Measurements from ENCODE around the gene SH3BGRL2. TPM values are rescaled to one million over a fixed set of nuclear protein-coding genes. Genes with fewer than 3 reads are reported as not detected.

Gene SH3BGRL2
- total and polyA plus RNA-seq, 2 of the 4 experiments (the other 2 are of a cell fraction): 2.4 to 5.6 TPM

DNA sequence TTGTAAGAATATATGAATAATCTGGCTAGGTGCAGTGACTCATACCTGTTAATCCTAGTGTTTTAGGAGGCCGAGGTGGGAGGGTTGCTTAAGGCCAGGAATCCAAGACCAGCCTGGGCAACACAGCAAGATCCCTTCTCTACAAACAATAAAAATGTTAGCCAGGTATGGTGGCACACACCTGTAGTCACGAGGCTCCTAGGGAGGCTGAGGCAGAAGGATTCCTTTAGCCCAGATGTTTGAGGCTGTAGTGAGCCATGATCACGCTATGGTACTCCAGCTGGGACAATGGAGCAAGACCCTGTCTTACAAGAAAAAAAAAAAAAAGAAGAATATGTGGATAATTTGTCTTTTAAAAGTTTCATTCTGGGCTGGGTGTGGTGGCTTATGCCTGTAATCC, 75.4 kb downstream of the SH3BGRL2 start:
- Histone ChIP-seq H3K27me3 (ENCODE audit: control insufficient read depth, insufficient read depth, low read length) (no peaks in the 10 kb centered on the region; the same call in 1 of the 2 replicates), H3K27ac (ENCODE audit: insufficient read depth, low read length) (no peak overlapping the region), H3K36me3 (ENCODE audit: control insufficient read depth, insufficient read depth, low read length) (no peaks in the 10 kb centered on the region), H3K4me1 (ENCODE audit: control insufficient read depth, insufficient read depth, low read length) (no peaks in the 10 kb centered on the region), H3K79me1 (ENCODE audit: low read depth in 1 of 2, low read length in 2 of 2) (no peaks in the 10 kb centered on the region), H3K14ac (replicated peaks; ENCODE audit: low read depth, low read length) (no peak overlapping the region), H3K4me2 (ENCODE audit: low read depth, low read length) (no peak overlapping the region), H3K4ac (ENCODE audit: low read depth, low read length) (no peak overlapping the region), H4K8ac (ENCODE audit: low read depth in 2 of 2, low read length in 2 of 2) (no peak overlapping the region), H3K9ac (ENCODE audit: low read depth, low read length) (no peak overlapping the region), H2AK9ac (replicated peaks; ENCODE audit: low read depth, low read length, poor library complexity) (no peak overlapping the region), H2AK5ac (ENCODE audit: low read depth, low read length) (no peak overlapping the region), H4K5ac (ENCODE audit: low read depth, low read length) (no peak overlapping the region), H2BK15ac (ENCODE audit: low read depth, low read length) (no peak overlapping the region), H3K9me1 (ENCODE audit: insufficient read depth, low read length) (no peaks in the 10 kb centered on the region), H4K91ac (ENCODE audit: insufficient read depth, low read depth, low read length) (no peak overlapping the region), H3K23ac (ENCODE audit: low read depth, low read length) (no peak overlapping the region), H3K4me3 (ENCODE audit: insufficient read depth, low read depth, low read length) (no peak overlapping the region), H2BK20ac (ENCODE audit: low read depth, low read length) (no peak overlapping the region), H3K9me3 (ENCODE audit: control insufficient read depth, insufficient read depth, low read length) (no peaks in the 10 kb centered on the region), H2BK120ac (ENCODE audit: low read depth, low read length) (no peak overlapping the region), H3K56ac (ENCODE audit: extremely low read depth, insufficient read depth, low read length) (no peak overlapping the region), H2AFZ (replicated peaks; ENCODE audit: low read length, poor library complexity) (no peak overlapping the region), H3K18ac (ENCODE audit: low read depth, low read length) (no peak overlapping the region), H2BK5ac (ENCODE audit: low read depth, low read length, poor library complexity, severe bottlenecking) (no peak overlapping the region), H4K20me1 (ENCODE audit: insufficient read depth, low read length) (no peaks in the 10 kb centered on the region)
- CTCF ChIA-PET: no interaction called here
- BruUV-seq (replicated peaks): no TSS peak
- DNase-seq: no peak
- no peak for ATAC-seq (ENCODE audit: low read depth)
- in situ Hi-C loops (cut with MboI; ENCODE audit: low sequenced_read_pairs) (no loop called here), dilution Hi-C loops (cut with HindIII; ENCODE audit: low sequenced_read_pairs, unreplicated experiment) (no loop called here), intact Hi-C loops (cut with micrococcal nuclease) (no loop called here)
- POLR2A ChIA-PET (ENCODE audit: unreplicated experiment): no interaction called here
- no CpG with 5 or more reads among the region's 3 CpGs for WGBS, 2 experiments (ENCODE audit: extremely low coverage in 2 of 2, insufficient read length in 1 of 2)
- TF ChIP-seq SMC3 (IDR thresholded peaks at IDR 0.05; ENCODE audit: low read depth, low read length): no peak
- TF ChIP-seq MAZ (IDR thresholded peaks at IDR 0.05; ENCODE audit: borderline replicate concordance, low read depth, low read length): no peak
- no peak for TF ChIP-seq CTCF (conservative IDR thresholded peaks at IDR 0.05; ENCODE audit: low read depth, low read length)
- TF ChIP-seq POLR2A (IDR thresholded peaks at IDR 0.05; ENCODE audit: low read depth, low read length): no peak
- no peak for TF ChIP-seq ELK1 (IDR thresholded peaks at IDR 0.05; ENCODE audit: borderline replicate concordance, low read depth, low read length)
- TF ChIP-seq CHD1 (IDR thresholded peaks at IDR 0.05; ENCODE audit: low read depth, low read length): no peak
- TF ChIP-seq MAFK (IDR thresholded peaks at IDR 0.05; ENCODE audit: low read depth, low read length): no peak
- TF ChIP-seq RCOR1 (IDR thresholded peaks at IDR 0.05; ENCODE audit: insufficient replicate concordance, low read length): no peak
- TF ChIP-seq RAD21 (IDR thresholded peaks at IDR 0.05; ENCODE audit: low read length): no peak
- TF ChIP-seq USF2 (IDR thresholded peaks at IDR 0.05; ENCODE audit: low read depth, low read length): no peak

All from IMR-90 (cell line).